ENCODE measurements around the gene ZNF43. TPM values are rescaled to one million over a fixed set of nuclear protein-coding genes. Genes with fewer than 3 reads are reported as not detected.
"Not testable (repeated sequence)": the region's sequence is repeated elsewhere in the genome, so short reads cannot be mapped to it uniquely, and the experiment has no call there.

Gene ZNF43
- total and polyA plus RNA-seq, 2 of the 13 experiments (the other 11 are each of a cell fraction or from before 2014, with no cell fraction given) = 2.9 to 8.5 TPM

- no peak overlapping the region for H3K4me2 ChIP-seq (ENCODE audit: low read depth, low read length)
- DNase-seq (ENCODE audit: low spot score) = no peak
- no TSS peak for BruUV-seq (replicated peaks)
- no peak for ATAC-seq
- no peak for TF ChIP-seq TBP (CRISPR knock-in tag; IDR thresholded peaks at IDR 0.05)
- no peak for TF ChIP-seq PTBP1 (IDR thresholded peaks at IDR 0.05; ENCODE audit: low read depth, low read length, poor library complexity, severe bottlenecking)
- no peak for TF ChIP-seq AGO1 (IDR thresholded peaks at IDR 0.05; ENCODE audit: low read depth, low read length, poor library complexity, severe bottlenecking)
- no peak for TF ChIP-seq NR1H2 (CRISPR knock-in tag; IDR thresholded peaks at IDR 0.05; ENCODE audit: borderline replicate concordance, low read depth)
- no peak for TF ChIP-seq ZNF644 (CRISPR knock-in tag; IDR thresholded peaks at IDR 0.05; ENCODE audit: low read depth)
- TF ChIP-seq KDM2A (CRISPR knock-in tag; IDR thresholded peaks at IDR 0.05; ENCODE audit: borderline replicate concordance, low read depth) = no peak
- TF ChIP-seq THAP11 (CRISPR knock-in tag; IDR thresholded peaks at IDR 0.05) = no peak
- no peak for TF ChIP-seq ZNF564 (CRISPR knock-in tag; IDR thresholded peaks at IDR 0.05)
- no peak for TF ChIP-seq GLI4 (CRISPR knock-in tag; IDR thresholded peaks at IDR 0.05; ENCODE audit: borderline replicate concordance)
- no peak overlapping the region for H3K27ac ChIP-seq (ENCODE audit: extremely low read length, insufficient read depth, low read length)
- H3K27me3 ChIP-seq (ENCODE audit: control insufficient read depth in 1 of 2, insufficient read depth in 2 of 2, low read length in 2 of 2) = no peaks in the 10 kb centered on the region
- H3K4me1 ChIP-seq (ENCODE audit: insufficient read depth, low read length) = no peaks in the 10 kb centered on the region
- WGBS (ENCODE audit: low lambda C conversion rate) = 84% methylated on average over 3 of the region's 3 CpGs
- no peak overlapping the region for H3K4me3 ChIP-seq (replicated peaks in 1 of 3; ENCODE audit: insufficient read depth in 1 of 3, low read depth in 2 of 3, low read length in 3 of 3)
- H3K79me2 ChIP-seq (ENCODE audit: insufficient read depth, low read length) = peaks cover 2% of the 10 kb centered on the region
- FAIRE-seq = no peak
- no peaks in the 10 kb centered on the region for H4K20me1 ChIP-seq (ENCODE audit: insufficient read depth, low read length)
- H3K9me3 ChIP-seq (ENCODE audit: low read length) = no peaks in the 10 kb centered on the region
- in situ Hi-C loops (cut with HindIII; ENCODE audit: extremely low pct_ligation_motif_present, low pct_unique_long_range_greater_than_20kb) = no loop called here
- intact Hi-C loops (cut with micrococcal nuclease; ENCODE audit: unreplicated experiment) = no loop called here
- no peak overlapping the region for H3K9ac ChIP-seq (ENCODE audit: insufficient read depth, low read depth, low read length)
- peaks cover 5 to 17% of the 10 kb centered on the region in 2 experiments; a peak in 4 of 5 replicates for H3K36me3 ChIP-seq (replicated peaks in 1 of 2; ENCODE audit: control insufficient read depth in 1 of 2, insufficient read depth in 2 of 2, low read length in 2 of 2)
- CTCF ChIA-PET (ENCODE audit: low intra/inter-chr PET ratio, low total read pairs) = no interaction called here
- POLR2A ChIA-PET = no interaction called here
- H2AFZ ChIP-seq (ENCODE audit: low read length) = no peak overlapping the region
Measured at GRCh38 chr19:21758296-21758695, 77.7 kb downstream of the ZNF43 start.

- H3K27me3 ChIP-seq (ENCODE audit: control insufficient read depth in 1 of 2, insufficient read depth in 2 of 2, low read length in 2 of 2); H4K20me1 ChIP-seq (ENCODE audit: insufficient read depth, low read length); H3K9me3 ChIP-seq (ENCODE audit: low read length); intact Hi-C loops (cut with micrococcal nuclease; ENCODE audit: unreplicated experiment); H2AFZ ChIP-seq (ENCODE audit: low read length); H3K79me2 ChIP-seq (ENCODE audit: insufficient read depth, low read length); H3K4me3 ChIP-seq (replicated peaks in 1 of 3; ENCODE audit: insufficient read depth in 1 of 3, low read depth in 2 of 3, low read length in 3 of 3); H3K4me1 ChIP-seq (ENCODE audit: insufficient read depth, low read length); H3K9ac ChIP-seq (ENCODE audit: insufficient read depth, low read depth, low read length); H3K4me2 ChIP-seq (ENCODE audit: low read depth, low read length); ATAC-seq; DNase-seq (ENCODE audit: low spot score); BruUV-seq (replicated peaks); FAIRE-seq; POLR2A ChIA-PET; H3K27ac ChIP-seq (ENCODE audit: extremely low read length, insufficient read depth, low read length); CTCF ChIA-PET (ENCODE audit: low intra/inter-chr PET ratio, low total read pairs); in situ Hi-C loops (cut with HindIII; ENCODE audit: extremely low pct_ligation_motif_present, low pct_unique_long_range_greater_than_20kb): not testable (repeated sequence)
- peaks cover 5 to 24% of the 10 kb centered on the region in 2 experiments; a peak in 4 of 5 replicates for H3K36me3 ChIP-seq (replicated peaks in 1 of 2; ENCODE audit: control insufficient read depth in 1 of 2, insufficient read depth in 2 of 2, low read length in 2 of 2)
Measured at GRCh38 chr19:21755555-21755954, 80.4 kb downstream of the ZNF43 start.

Other genes starting within 250 kb of the ZNF43 start
- gene ZNF100, start 68.6 kb downstream of the ZNF43 start, total RNA-seq (2016; rRNA removed; fragmentation: Illumina TruSeq; extraction: Trizol) = 11.4 and 16.1 TPM in 2 replicates
- 1.6 and 2.5 TPM in 2 replicates for gene ZNF100, start 68.6 kb downstream of the ZNF43 start, polyA plus RNA-seq (2011; rRNA removed)
- gene ZNF208, start 174.8 kb upstream of the ZNF43 start, total RNA-seq (2016; rRNA removed; fragmentation: Illumina TruSeq; extraction: Trizol) = not detected in 2 replicates
- gene ZNF208, start 174.8 kb upstream of the ZNF43 start, polyA plus RNA-seq (2011; rRNA removed) = not detected in 2 replicates
- 0.79 and 0.86 TPM in 2 replicates for gene ZNF257, start 216.3 kb upstream of the ZNF43 start, total RNA-seq (2016; rRNA removed; fragmentation: Illumina TruSeq; extraction: Trizol)
- 0.04 TPM in 2 replicates for gene ZNF257, start 216.3 kb upstream of the ZNF43 start, polyA plus RNA-seq (2011; rRNA removed)